Activated CD4-positive, alpha-beta memory T cell treated with anti-CD3 and anti-CD28 coated beads, Interleukin-2, amount 10 ng/mL, durations not matched to agents 7 days and 5 days (primary cell): ENCODE measurements around the gene S100A7A. TPM values are rescaled to one million over a fixed set of nuclear protein-coding genes. Genes with fewer than 3 reads are reported as not detected.
"Not testable (repeated sequence)": the region's sequence is repeated elsewhere in the genome, so short reads cannot be mapped to it uniquely, and the experiment has no call there.

ENCODE experiments used
- CTCF ChIA-PET: fragments of 350-600 bp; sonication (Branson Sonifier 250); formaldehyde crosslinking; loops from one replicate; lab custom pipeline; 2021; ENCODE audit warnings: antibody characterized with exemption, inconsistent platforms; lab: Charles Lee
- POLR2A ChIA-PET: fragments of 350-600 bp; sonication (Branson Sonifier 250); formaldehyde crosslinking; loops from one replicate; lab custom pipeline; 2021; ENCODE audit warnings: antibody characterized with exemption; lab: Charles Lee
- DNase-seq: peaks from one replicate; pipeline ENCODE4 v3.0.0-alpha.2; 2020
- H3K27ac Mint-ChIP-seq: one replicate; pipeline ENCODE4 v1.8.0; 2021; ENCODE audit warnings: mild to moderate bottlenecking, mixed read lengths
- H3K27me3 Mint-ChIP-seq: one replicate; pipeline ENCODE4 v1.8.0; 2021; ENCODE audit warnings: mixed read lengths
- H3K36me3 Mint-ChIP-seq: one replicate; pipeline ENCODE4 v1.8.0; 2021; ENCODE audit warnings: low read depth, mixed read lengths
- H3K4me1 Mint-ChIP-seq: one replicate; pipeline ENCODE4 v1.8.0; 2021; ENCODE audit warnings: mixed read lengths
- H3K4me3 Mint-ChIP-seq: one replicate; pipeline ENCODE4 v1.8.0; 2021; ENCODE audit warnings: mild to moderate bottlenecking, mixed read lengths
- H3K9me3 Mint-ChIP-seq: one replicate; pipeline ENCODE4 v1.8.0; 2021; ENCODE audit warnings: mixed read lengths
- total RNA-seq, 2 experiments: library from RNA; stranded (reverse); gene quantifications; one replicate each; pipeline ENCODE4 v1.2.3, GENCODE V29; 2021

S100A7A gene
- total RNA-seq, 2 experiments from 2014 or later, result not detected

DNA sequence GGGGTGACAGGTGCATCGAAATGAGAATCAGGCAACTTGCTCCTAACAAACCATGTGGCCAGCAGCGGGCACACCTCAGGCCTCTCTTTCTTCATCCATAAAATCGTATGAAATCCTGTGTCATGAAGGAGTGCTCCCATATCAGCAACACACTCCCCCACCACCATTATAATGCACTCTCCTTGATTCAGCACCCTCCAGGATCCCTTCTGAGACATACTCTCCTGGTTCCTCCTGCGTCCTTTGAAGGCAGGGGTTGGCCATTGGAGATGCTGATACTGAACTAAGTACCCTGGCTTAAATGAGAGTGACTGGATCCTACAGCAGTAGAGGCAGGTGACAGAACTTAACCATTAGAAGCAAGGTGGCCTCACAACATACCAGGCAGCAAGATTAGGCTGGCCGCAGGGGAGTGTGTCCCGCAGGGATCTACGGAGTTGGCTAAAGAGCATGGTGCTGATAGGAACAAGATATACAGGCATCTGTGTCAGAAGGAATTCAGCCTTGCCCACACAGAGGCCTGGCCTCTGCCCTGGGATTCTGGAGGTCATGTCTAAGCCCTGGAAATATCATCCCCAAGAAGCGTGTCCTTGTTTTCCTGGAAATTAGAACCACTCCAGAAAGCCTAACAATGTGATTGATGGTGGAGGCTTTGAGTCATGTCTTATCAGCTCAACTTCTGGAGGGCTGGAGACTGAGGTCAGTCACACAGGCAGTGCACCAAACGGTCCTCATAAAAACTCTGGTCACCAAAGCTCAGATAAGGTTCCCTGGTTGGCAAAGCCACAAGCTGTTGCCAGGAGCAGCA is 16.8 kb downstream of the S100A7A start:
- H3K9me3 Mint-ChIP-seq, result no peaks in the 10 kb centered on the region
- H3K4me1 Mint-ChIP-seq, result no peaks in the 10 kb centered on the region
- peaks cover 7% of the 10 kb centered on the region for H3K27me3 Mint-ChIP-seq
- POLR2A ChIA-PET, result no interaction called here
- no peak for DNase-seq
- H3K36me3 Mint-ChIP-seq, result no peaks in the 10 kb centered on the region
- no peak overlapping the region for H3K27ac Mint-ChIP-seq
- CTCF ChIA-PET, result no interaction called here
- no peak overlapping the region for H3K4me3 Mint-ChIP-seq

DNA sequence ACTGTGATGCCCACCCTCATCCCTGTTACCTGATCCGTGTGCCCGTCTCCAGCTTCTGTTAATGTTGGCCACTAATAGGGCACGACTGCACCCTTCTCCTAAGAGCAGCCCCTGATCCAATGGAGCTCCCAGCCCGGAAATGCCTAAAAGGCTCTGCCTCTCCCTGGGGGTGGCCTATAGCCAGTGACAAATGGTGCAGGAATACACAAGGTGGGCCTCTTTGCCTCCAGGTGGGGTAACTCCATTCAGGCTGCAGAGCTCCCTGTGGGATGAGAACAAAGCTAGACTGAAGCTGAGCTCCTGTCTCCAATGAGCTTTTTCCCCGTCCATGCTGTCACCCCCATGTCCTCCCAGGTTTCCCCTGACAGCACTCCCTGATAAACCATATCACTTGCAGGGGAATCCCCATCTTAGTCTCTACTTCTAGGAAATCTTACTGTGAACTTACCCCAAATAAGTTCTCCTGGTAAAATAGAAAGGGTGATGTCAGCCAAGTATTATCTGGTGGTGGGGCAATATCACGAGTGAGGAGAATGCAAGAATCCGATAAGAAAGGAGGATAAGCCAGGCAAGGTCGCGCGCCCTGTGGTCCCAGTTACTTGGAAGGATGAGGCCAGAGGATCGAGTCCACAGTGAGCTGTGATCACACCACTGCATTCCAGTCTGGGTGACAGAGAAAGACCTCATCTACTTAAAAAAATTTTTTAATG is 18.6 kb downstream of the S100A7A start:
- no peak overlapping the region for H3K4me3 Mint-ChIP-seq
- no peaks in the 10 kb centered on the region for H3K4me1 Mint-ChIP-seq
- H3K9me3 Mint-ChIP-seq, result no peaks in the 10 kb centered on the region
- H3K36me3 Mint-ChIP-seq, result no peaks in the 10 kb centered on the region
- no peak overlapping the region for H3K27ac Mint-ChIP-seq
- ChIA-PET POLR2A (no interaction called here), CTCF (no interaction called here)
- no peak for DNase-seq
- H3K27me3 Mint-ChIP-seq, result peaks cover 3% of the 10 kb centered on the region

DNA sequence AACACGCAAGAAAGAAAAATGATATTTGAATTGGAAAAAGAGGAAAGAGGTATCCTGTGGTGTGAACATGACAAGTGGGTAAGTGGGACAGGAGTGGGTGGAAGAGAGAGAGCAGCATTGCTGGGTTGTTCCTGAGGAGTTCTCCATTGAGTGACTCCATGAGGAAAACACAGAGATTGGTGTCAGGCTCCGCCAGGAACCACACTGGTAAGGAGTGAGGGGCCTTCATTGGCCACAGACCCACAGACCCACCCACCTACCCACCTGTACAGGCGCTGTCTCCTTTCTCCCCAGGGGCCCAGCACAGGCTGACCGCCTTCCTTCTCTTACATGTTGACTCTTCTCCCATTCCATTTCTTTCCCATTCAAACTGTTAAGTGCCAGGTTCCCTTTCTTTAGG is 20.9 kb downstream of the S100A7A start:
- Mint-ChIP-seq H3K36me3 (no peaks in the 10 kb centered on the region), H3K4me3 (no peak overlapping the region), H3K4me1 (no peaks in the 10 kb centered on the region), H3K27me3 (peaks cover 3% of the 10 kb centered on the region), H3K27ac (no peak overlapping the region), H3K9me3 (no peaks in the 10 kb centered on the region)
- CTCF ChIA-PET, result no interaction called here
- POLR2A ChIA-PET, result no interaction called here
- no peak for DNase-seq

DNA sequence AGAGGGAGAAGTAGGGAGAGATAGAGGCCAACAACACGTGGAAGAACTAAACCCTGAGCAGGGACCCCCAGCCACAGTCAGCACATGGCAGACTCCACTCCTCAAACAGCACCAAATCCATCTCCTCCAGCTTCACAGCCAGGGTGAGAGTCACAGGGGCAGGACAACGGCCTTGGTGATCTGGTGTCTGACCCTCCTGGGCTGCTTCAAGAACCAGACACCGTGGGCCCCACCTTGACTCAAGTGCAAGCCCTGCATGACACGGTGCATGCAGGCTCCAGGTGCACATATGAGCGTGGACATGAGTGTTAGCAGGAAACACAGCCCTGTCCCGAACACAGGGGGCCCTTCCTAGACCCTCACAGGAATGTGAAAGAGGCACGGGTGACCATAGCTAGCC is 22.3 kb downstream of the S100A7A start:
- Mint-ChIP-seq H3K9me3 (no peaks in the 10 kb centered on the region), H3K36me3 (no peaks in the 10 kb centered on the region), H3K27ac (no peak overlapping the region), H3K27me3 (peaks cover 3% of the 10 kb centered on the region), H3K4me1 (no peaks in the 10 kb centered on the region), H3K4me3 (no peak overlapping the region)
- ChIA-PET CTCF (no interaction called here), POLR2A (no interaction called here)
- DNase-seq, result no peak

DNA sequence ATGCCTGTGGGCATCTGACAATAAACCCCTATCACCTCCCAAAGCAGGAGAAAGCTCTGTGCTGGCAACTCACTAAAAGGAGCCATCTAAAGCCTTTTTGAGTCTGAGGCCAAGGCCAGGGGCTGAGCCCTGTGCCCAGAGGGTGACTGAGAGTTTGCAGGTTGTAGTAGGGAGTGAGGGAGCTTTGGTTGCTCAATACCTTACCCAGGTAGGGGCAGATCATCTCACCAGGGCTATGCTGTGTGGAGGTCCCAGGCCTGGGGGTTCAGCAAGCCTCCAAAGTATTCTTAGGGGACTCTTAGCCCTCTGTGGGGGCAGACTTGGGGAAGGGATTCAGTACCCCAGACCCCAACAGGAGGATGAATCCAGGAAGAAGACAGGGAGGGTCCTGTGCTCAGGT is 23.0 kb downstream of the S100A7A start:
- Mint-ChIP-seq H3K4me3 (no peak overlapping the region), H3K27ac (no peak overlapping the region), H3K4me1 (no peaks in the 10 kb centered on the region), H3K9me3 (no peaks in the 10 kb centered on the region), H3K36me3 (no peaks in the 10 kb centered on the region), H3K27me3 (peaks cover 7% of the 10 kb centered on the region)
- ChIA-PET POLR2A (no interaction called here), CTCF (no interaction called here)
- no peak for DNase-seq

DNA sequence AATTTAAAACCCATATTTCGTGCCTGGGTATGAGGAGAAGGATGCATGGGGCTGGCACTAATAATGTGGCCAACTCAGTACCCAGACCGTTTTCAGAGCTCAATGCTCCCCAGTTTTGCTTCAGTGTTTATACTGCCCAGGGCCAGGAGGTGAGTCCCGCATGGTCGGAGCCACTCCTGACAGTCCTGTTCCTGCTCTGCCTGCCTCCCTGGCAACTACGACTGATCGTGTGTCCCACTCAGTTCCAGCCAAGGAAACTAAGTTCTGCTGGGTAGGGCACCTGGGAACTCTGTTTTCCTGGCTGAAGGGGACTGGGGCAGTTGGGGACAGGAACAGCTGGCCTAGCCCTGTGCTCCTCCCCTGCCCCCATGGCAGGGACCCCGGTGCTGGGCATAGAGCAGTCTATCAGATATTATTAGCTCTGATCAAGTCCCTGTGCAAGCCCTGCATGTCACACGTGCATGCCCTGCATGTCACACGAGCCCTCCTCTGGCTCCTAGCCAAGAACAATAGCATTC is 25.0 kb downstream of the S100A7A start:
- H3K36me3 Mint-ChIP-seq, result no peaks in the 10 kb centered on the region
- no peak overlapping the region for H3K4me3 Mint-ChIP-seq
- H3K27me3 Mint-ChIP-seq, result peaks cover 7% of the 10 kb centered on the region
- no peak overlapping the region for H3K27ac Mint-ChIP-seq
- DNase-seq, result no peak
- ChIA-PET POLR2A (no interaction called here), CTCF (no interaction called here)
- no peaks in the 10 kb centered on the region for H3K4me1 Mint-ChIP-seq
- H3K9me3 Mint-ChIP-seq, result no peaks in the 10 kb centered on the region

DNA sequence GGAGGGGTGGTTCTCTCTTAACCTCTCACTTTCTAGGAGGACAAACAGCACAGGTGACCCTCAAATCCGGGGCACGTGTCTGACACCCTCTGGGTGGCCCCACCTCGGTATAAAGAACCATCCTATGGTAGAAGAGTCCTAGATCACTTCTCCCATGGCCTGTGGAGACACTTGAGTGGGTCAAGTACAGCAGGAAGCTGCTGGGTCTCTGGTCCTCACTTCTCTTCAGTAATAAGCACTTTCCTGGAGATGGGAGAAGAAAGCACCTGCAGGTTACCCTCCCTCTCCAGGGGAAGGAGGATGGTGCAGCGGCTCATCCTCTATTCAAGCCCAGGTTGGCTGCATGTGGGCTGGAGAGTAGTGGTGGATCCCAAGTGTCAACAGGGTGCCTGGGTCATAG is 27.2 kb downstream of the S100A7A start:
- Mint-ChIP-seq H3K36me3 (no peaks in the 10 kb centered on the region), H3K27ac (no peak overlapping the region), H3K4me3 (no peak overlapping the region), H3K27me3 (peaks cover 11% of the 10 kb centered on the region), H3K4me1 (no peaks in the 10 kb centered on the region), H3K9me3 (no peaks in the 10 kb centered on the region)
- POLR2A ChIA-PET, result no interaction called here
- no peak for DNase-seq
- CTCF ChIA-PET, result no interaction called here

DNA sequence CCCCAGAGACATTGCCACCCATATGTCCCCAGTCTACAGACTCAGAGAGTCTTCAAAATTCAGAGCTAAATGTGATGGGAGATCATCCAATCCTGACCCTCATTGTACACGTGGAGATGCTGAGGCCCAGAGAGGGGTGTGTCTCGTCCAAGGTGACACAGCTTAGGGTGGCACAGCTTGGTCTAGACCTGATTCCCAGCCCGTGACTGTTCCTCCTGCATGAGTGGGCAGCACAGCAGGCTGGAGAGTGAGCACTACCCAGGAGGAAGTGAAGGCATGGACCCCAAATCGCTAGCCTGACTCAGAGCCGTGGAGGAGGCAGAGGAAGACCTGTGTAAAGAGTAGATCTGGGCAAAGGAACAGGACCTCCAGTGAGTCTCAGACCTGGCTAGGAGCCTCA is 27.8 kb downstream of the S100A7A start:
- H3K4me1 Mint-ChIP-seq, result no peaks in the 10 kb centered on the region
- no peak overlapping the region for H3K4me3 Mint-ChIP-seq
- DNase-seq, result no peak
- peaks cover 13% of the 10 kb centered on the region for H3K27me3 Mint-ChIP-seq
- CTCF ChIA-PET, result no interaction called here
- H3K27ac Mint-ChIP-seq, result no peak overlapping the region
- POLR2A ChIA-PET, result no interaction called here
- no peaks in the 10 kb centered on the region for H3K36me3 Mint-ChIP-seq
- H3K9me3 Mint-ChIP-seq, result no peaks in the 10 kb centered on the region

DNA sequence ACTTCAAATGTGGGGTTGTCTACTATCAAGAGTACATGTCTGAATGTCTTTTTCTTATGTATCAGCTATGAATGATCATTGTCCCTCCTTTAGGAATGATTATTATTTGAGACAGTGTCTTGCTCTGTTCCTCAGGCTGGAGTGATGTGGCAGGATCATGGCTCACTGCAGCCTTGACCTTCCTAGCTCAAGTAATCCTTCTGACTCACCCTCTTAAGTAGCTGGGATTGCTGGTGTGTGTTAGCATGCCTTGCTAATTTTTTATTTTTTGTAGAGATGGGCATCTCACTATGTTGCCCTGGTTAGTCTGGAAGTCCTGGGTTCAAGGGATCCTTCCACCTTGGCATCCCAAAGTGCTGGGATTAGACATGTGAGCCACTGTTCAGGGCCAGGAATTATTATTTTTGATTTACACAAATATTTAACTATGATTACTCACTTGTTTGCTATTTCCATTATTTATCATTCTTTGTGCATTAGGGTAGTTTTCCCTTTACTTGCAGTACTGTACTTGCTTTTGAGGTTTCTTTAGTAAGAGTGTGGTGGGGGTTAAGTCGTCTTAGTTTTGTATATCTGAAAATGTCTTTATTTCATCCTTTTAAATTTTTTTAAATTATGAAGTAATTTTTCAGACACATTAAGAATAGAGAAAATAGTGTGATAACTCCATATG is 31.3 kb downstream of the S100A7A start:
- Mint-ChIP-seq H3K9me3 (no peaks in the 10 kb centered on the region), H3K4me3 (no peak overlapping the region), H3K4me1 (no peaks in the 10 kb centered on the region), H3K27ac (no peak overlapping the region), H3K36me3 (no peaks in the 10 kb centered on the region), H3K27me3 (peaks cover 22% of the 10 kb centered on the region)
- POLR2A ChIA-PET, result no interaction called here
- CTCF ChIA-PET, result no interaction called here
- DNase-seq, result no peak

DNA sequence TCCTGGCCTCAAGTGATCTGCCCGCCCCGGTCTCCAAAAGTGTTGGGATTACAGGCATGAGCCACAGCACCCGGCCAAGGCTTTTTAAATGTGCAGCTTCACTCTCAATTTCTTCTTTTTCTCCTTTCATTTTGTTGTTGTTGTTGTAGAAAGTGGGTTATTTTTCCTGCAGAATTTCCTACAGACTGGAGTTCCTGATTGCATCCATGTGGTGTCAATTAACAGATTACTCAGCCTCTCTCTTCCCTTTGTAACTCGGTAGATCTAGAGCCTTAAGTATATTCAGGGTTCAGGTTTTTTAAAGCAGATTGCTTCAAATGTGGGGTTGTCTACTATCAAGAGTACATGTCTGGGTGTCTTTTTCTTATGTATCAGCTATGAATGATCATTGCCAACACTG is 32.5 kb downstream of the S100A7A start:
- H3K36me3 Mint-ChIP-seq, CTCF ChIA-PET, H3K4me3 Mint-ChIP-seq, H3K4me1 Mint-ChIP-seq, DNase-seq, H3K9me3 Mint-ChIP-seq, POLR2A ChIA-PET, H3K27ac Mint-ChIP-seq: not testable (repeated sequence)
- H3K27me3 Mint-ChIP-seq, result peaks cover 24% of the 10 kb centered on the region

DNA sequence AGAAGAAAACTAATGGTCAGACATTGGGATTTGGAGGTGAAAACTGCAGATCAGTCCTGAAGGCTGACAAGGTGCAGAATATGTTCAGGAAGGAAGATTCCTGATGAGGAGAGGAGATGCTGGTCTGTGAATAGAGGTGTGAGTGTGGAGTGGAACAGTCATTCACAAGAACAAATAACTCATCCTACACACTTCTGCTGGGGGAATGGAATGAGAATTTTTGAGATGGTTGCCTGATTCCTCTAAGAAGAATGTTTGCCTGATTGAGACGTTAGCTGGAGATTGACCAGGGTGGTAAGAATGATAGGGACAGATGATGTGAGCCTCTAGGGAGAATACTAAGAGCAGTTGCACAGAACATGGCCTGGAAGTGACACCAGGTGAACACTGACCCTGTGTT is 40.1 kb downstream of the S100A7A start:
- ChIA-PET CTCF (interaction anchor here (0.8 kb wide), 1 partner anchor 9 kb away, joined by 3 read pairs; no protein-coding TSS in a partner anchor), POLR2A (no interaction called here)
- Mint-ChIP-seq H3K27me3 (peaks cover 18% of the 10 kb centered on the region), H3K9me3 (no peaks in the 10 kb centered on the region), H3K27ac (no peak overlapping the region), H3K4me3 (no peak overlapping the region), H3K4me1 (no peaks in the 10 kb centered on the region), H3K36me3 (no peaks in the 10 kb centered on the region)
- no peak for DNase-seq

DNA sequence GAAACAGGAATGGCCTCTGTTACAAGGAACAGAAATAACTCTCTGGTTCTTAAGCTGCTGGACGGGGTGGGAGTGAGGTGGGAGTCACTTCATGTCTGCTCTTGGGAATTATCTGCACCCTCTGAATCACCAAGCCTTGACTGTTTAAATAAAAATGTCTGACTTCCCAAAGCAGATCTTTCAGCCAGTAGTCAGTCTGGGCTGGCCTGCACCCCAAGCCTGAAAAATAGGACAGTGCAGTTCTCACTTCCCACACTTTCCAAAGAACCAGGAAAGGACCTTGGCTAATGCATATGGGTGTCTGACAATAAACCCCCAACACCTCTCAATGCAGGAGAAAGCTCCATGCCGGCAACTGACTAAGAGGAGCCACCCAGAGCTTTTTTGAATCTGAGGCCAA is 43.3 kb downstream of the S100A7A start:
- no peaks in the 10 kb centered on the region for H3K4me1 Mint-ChIP-seq
- CTCF ChIA-PET, result no interaction called here

DNA sequence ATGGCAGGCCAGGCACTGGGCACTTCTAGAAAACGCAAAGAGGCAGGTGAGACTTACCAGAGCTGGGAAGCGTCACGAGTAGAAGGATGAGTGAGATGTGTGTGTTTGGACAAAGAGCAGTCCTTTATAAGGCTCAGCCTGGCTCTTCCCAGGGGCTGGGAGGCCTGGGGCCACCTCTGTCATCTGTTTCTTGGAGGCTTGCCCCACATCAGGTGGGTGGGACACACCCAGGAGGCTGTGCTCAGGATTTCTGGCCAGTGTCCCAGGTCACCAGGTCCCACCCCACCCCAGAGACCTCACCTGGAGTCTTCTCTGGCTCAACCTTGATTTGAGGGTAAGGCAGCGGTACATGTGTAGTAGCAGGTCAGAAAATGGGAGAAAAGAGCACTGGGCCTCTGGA is 44.2 kb downstream of the S100A7A start, which contains the start of gene S100A7:
TSS of gene S100A7 (minus strand) at position 101 of the 400 bp plus-strand sequence. CDS start 1,638 bp downstream, outside the sequence.
- CTCF ChIA-PET, result no interaction called here
- peaks cover 27% of the 10 kb centered on the region for H3K27me3 Mint-ChIP-seq
- no peak within 1 kb of the TSS for H3K4me3 Mint-ChIP-seq
- H3K36me3 Mint-ChIP-seq, result no peaks in the 10 kb centered on the region
- no peak within 1 kb of the TSS for H3K27ac Mint-ChIP-seq
- no peaks in the 10 kb centered on the region for H3K4me1 Mint-ChIP-seq
- POLR2A ChIA-PET, result no interaction called here
- H3K9me3 Mint-ChIP-seq, result no peaks in the 10 kb centered on the region
- DNase-seq, result no peak

More for the DNA sequence above, 43.3 kb downstream of the S100A7A start:
- Mint-ChIP-seq H3K36me3 (no peaks in the 10 kb centered on the region), H3K4me3 (no peak overlapping the region), H3K27ac (no peak overlapping the region), H3K9me3 (no peaks in the 10 kb centered on the region), H3K27me3 (peaks cover 27% of the 10 kb centered on the region)
- no peak for DNase-seq
- POLR2A ChIA-PET, result no interaction called here
